Cardiac fibroblast (primary cell): ENCODE results near the gene LMO4.

Experiments
- DNase-seq, 2 donors: peaks; one replicate each; pipeline versions ENCODE4 v3.0.0 to v3.0.0-alpha.2; 2010; ENCODE audit warnings: low read depth in 2 of 2
- H3K4me3 ChIP-seq, 2 donors: replicated peaks in 1 of 2; 1 replicate in 1 of 2; 2 replicates in 1 of 2; pipeline ENCODE4 v1.5.1; 2011; ENCODE audit warnings: low read depth in 2 of 2, low read length in 2 of 2, mild to moderate bottlenecking in 2 of 2, moderate library complexity in 1 of 2
- TF ChIP-seq, protein P1 (sequence below): IDR thresholded peaks from one replicate; pipeline ENCODE4 v1.5.1; 2011; ENCODE audit warnings: low read depth, mild to moderate bottlenecking, low read length, inconsistent platforms

The LMO4 gene, protein sequence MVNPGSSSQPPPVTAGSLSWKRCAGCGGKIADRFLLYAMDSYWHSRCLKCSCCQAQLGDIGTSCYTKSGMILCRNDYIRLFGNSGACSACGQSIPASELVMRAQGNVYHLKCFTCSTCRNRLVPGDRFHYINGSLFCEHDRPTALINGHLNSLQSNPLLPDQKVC

DNA sequence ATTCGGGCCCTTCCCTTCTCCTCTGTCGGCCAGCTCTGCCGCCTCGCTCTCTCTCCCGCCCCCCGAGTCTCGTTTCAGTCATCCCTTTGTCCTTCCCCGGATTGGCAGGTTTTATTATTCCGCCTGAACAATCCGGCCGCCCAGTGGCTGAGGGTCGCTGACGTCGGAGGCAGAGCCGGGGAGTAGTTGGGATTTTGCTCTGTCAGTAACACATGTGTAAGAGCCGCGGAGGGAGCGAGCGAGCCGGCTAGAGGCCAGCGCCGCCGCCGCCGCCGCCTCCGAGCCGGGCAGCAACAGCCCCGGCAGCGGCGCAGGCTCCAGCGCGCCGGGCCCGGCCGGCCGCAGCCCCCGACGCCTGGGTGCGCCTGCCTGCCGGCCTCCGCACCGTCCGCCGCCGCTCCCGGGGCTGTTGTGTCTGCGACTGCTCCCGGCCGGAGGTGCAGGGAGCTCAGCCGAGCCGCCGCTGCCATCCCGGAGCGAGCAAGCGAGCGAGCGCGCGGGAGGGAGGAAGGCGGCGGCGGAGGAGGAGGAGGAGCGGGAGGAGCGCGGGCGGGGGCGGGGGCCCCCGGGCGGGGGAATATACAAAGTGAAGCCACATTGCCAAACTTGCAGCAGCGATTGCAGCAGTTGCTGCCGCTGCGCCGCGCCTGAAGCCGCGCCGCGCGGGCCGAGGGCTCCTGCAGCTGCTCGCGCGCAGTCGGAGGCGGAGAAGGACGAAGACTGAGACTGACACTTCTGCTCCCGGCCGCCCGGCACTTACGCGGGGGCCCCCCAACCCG is at the start of gene LMO4:
Gene LMO4, plus strand, starts transcription at position 609 of the 779 bp plus-strand sequence. CDS start 3,136 bp downstream, outside the sequence.
- TF ChIP-seq, protein P1, sequence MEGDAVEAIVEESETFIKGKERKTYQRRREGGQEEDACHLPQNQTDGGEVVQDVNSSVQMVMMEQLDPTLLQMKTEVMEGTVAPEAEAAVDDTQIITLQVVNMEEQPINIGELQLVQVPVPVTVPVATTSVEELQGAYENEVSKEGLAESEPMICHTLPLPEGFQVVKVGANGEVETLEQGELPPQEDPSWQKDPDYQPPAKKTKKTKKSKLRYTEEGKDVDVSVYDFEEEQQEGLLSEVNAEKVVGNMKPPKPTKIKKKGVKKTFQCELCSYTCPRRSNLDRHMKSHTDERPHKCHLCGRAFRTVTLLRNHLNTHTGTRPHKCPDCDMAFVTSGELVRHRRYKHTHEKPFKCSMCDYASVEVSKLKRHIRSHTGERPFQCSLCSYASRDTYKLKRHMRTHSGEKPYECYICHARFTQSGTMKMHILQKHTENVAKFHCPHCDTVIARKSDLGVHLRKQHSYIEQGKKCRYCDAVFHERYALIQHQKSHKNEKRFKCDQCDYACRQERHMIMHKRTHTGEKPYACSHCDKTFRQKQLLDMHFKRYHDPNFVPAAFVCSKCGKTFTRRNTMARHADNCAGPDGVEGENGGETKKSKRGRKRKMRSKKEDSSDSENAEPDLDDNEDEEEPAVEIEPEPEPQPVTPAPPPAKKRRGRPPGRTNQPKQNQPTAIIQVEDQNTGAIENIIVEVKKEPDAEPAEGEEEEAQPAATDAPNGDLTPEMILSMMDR: no peak
- peak; percentile 98 to 99 for DNase-seq
- H3K4me3 ChIP-seq: peak within 1 kb of the TSS; percentile 71 to 80

DNA sequence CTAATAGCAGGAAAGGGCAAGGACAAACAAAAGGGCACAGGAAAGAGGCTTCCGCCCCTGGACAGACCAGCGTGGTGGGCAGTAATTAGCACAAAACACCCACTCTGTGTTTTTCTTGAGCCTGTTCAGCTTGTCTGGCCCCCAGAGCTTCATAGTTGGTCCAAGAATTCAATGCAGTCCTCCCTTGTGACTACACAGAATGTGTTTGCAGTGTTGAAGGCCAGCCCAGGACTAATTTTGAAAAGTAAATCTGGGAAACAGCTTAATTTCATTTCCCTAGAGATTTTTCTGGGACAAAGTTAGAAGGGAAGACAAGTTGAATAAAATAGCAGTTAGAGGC is 49.2 kb upstream of the LMO4 start:
- H3K4me3 ChIP-seq: no peak overlapping the region
- peak; percentile 7 to 28 for DNase-seq
- TF ChIP-seq, protein P1: no peak

DNA sequence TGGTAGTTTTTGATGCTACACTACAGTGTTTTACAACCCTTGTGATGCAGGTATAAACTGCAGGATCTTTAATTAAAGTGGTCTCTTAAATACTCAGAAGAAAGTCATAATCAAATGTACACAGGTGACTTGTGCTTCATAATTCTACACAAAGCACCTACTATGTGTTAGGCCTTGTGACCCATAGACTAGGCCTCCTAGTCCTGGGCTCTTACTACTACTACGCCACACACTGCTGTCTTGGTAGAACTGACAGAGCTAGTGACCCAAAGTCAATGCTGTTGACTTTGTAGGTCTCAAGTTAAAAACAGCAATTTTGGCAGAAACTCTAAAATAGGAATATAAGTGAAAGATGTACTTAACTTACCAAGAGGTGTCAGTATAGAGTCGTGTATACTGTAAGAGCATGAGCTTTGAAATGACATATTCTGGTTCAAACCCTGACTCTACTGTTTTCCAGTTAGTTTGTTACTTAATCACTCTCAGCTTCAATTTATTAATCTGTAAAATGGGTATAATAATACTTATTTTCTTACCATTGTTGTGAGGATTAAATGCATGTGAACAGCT is 48.6 kb upstream of the LMO4 start:
- peak; percentile 20 to 42 for DNase-seq
- TF ChIP-seq, protein P1: no peak
- no peak overlapping the region for H3K4me3 ChIP-seq

DNA sequence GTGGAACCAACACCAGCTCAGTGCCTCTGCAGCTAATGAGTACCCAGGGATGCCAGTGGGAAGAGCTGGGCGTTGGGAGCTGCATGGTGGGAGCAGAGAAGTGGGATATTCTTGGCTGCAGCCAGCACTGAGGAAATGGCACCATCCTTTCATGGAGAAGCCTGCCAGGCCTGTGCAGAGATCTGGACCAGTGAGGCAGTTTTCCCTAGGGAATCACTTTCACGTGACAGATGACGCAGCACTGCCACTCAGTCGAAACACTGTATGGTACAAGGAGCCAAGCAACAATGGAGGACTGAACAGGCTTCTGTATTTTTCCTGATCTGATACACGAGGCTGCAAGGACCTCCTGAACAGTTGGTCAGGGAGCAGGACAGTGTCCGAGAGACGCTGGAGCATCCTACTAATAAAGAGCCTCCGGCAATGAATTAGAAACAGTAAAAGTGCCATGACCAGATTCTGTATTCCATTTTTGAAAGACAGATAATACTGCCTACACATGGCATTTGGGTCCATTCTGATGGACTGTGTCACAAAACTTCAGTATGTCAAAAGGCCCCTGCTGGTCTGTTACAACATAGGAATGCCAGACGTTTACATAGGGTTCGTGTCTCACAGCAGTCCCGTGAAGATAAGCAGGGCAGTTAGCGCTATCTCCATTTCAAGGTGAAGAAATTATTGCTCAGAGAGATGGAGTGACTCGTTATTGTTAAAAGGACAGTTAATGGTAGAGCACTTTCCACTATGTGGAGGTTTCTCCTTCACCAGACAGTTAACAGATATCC is 44.0 kb upstream of the LMO4 start:
- H3K4me3 ChIP-seq: no peak overlapping the region
- TF ChIP-seq, protein P1: no peak
- peak in 1 of 2 donors; percentile 3 for DNase-seq

DNA sequence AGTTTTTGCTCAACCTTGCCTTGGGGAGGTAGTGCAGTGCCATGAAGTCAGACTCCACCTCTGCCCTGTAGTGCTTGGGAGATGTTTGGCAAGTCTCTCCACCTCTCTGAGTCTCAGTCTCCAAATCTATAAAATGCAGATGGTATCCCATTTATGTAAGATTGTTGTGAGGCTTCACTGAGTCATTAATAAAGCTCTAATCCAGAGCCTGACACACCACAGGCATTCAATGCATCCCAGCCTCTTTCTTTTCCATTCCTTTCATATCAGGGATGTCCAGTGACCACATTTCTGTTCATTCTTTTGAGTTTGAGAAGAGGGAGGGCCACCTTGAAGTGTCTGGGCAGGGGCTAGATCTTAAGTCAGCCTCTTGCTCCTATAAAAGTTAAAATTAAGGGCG is 37.6 kb upstream of the LMO4 start:
- peak; percentile 9 to 19 for DNase-seq
- TF ChIP-seq, protein P1: no peak
- H3K4me3 ChIP-seq: no peak overlapping the region

DNA sequence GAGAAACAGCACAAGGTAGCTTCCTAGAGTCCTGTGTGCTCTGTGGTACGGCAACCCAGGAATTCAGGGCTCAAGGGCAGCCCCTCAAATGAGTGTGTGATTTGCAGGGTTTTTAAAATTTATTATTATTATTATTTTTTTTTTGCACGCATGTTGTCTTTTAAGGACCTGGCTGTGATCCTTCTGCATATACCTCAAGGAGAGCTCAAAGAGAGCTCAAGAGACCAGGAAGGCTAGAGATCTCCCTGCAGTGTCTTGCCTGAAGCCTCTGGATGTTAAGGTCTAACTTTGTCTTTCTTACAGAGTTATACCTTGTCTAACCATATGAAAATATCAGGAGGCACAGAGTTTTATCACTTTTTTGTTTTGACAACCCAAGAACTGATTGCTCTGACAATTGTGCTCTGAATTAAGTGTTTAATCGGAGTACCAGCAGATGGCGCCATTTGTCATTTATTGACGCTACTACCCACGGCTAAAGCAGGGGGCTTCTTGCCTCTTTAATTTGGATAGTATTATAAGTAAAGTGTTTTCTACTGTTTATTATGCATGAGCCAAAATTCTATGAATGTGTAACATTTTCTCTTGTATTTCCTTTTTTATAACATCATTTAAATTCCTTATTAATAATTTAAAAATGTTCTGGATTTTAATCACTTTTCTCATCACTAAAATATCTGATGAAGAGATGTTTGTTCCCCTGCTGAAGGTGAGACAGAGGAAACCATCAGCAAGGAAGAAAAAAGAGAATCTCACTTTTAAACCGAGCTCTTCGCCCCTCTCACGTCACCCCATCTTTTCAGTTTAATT is 35.8 kb upstream of the LMO4 start:
- no peak overlapping the region for H3K4me3 ChIP-seq
- TF ChIP-seq, protein P1: peak; percentile 58
- DNase-seq: peak; percentile 71 to 76
